ENCODE measurements around the gene CAMSAP2.
"Not testable (repeated sequence)": the region's sequence is repeated elsewhere in the genome, so short reads cannot be mapped to it uniquely, and the experiment has no call there.

The CAMSAP2 gene

GRCh38 chr1:200739702-200740570 is 1.2 kb downstream of the CAMSAP2 start:
- no peak for DNase-seq (ENCODE audit: low spot score)

GRCh38 chr1:200740571-200741208 is 2.0 kb downstream of the CAMSAP2 start:
- no peak for DNase-seq (ENCODE audit: low spot score)

- DNase-seq (ENCODE audit: low spot score) = no peak
Observed at GRCh38 chr1:200741551-200742207, 3.0 kb downstream of the CAMSAP2 start.

GRCh38 chr1:200744143-200744542 is 5.5 kb downstream of the CAMSAP2 start:
- DNase-seq (ENCODE audit: low spot score) = no peak

GRCh38 chr1:200749090-200749489 is 10.4 kb downstream of the CAMSAP2 start:
- no peak for DNase-seq (ENCODE audit: low spot score)

GRCh38 chr1:200750749-200751148 is 12.1 kb downstream of the CAMSAP2 start:
- not testable (repeated sequence) for DNase-seq (ENCODE audit: low spot score)

GRCh38 chr1:200751717-200752116 is 13.0 kb downstream of the CAMSAP2 start:
- DNase-seq (ENCODE audit: low spot score) = no peak

GRCh38 chr1:200753650-200754198 is 15.0 kb downstream of the CAMSAP2 start:
- DNase-seq (ENCODE audit: low spot score) = no peak

GRCh38 chr1:200755456-200755855 is 16.8 kb downstream of the CAMSAP2 start:
- DNase-seq (ENCODE audit: low spot score) = no peak

GRCh38 chr1:200762089-200762488 is 23.4 kb downstream of the CAMSAP2 start:
- DNase-seq (ENCODE audit: low spot score) = no peak

GRCh38 chr1:200767321-200767720 is 28.6 kb downstream of the CAMSAP2 start:
- no peak for DNase-seq (ENCODE audit: low spot score)

GRCh38 chr1:200771625-200772555 is 33.2 kb downstream of the CAMSAP2 start:
- DNase-seq (ENCODE audit: low spot score) = no peak

GRCh38 chr1:200774311-200774710 is 35.6 kb downstream of the CAMSAP2 start:
- no peak for DNase-seq (ENCODE audit: low spot score)

GRCh38 chr1:200774735-200775444 is 36.2 kb downstream of the CAMSAP2 start:
- DNase-seq (ENCODE audit: low spot score) = no peak

GRCh38 chr1:200775850-200776249 is 37.2 kb downstream of the CAMSAP2 start:
- DNase-seq (ENCODE audit: low spot score) = no peak

- DNase-seq (ENCODE audit: low spot score) = no peak
Observed at GRCh38 chr1:200776949-200777348, 38.3 kb downstream of the CAMSAP2 start.

GRCh38 chr1:200778766-200779165 is 40.1 kb downstream of the CAMSAP2 start:
- DNase-seq (ENCODE audit: low spot score) = no peak

GRCh38 chr1:200779326-200779725 is 40.6 kb downstream of the CAMSAP2 start:
- no peak for DNase-seq (ENCODE audit: low spot score)

GRCh38 chr1:200780545-200781369 is 42.1 kb downstream of the CAMSAP2 start:
- DNase-seq (ENCODE audit: low spot score) = no peak

- no peak for DNase-seq (ENCODE audit: low spot score)
Observed at GRCh38 chr1:200783926-200784325, 45.2 kb downstream of the CAMSAP2 start.
